Type B pancreatic cell (in vitro differentiated cells): ENCODE results near the gene CXCL6. TPM values are rescaled to one million over a fixed set of nuclear protein-coding genes. Genes with fewer than 3 reads are reported as not detected.

ENCODE experiments used
- DNase-seq: peaks from one replicate; pipeline ENCODE4 v3.0.0; 2021; ENCODE audit warnings: mixed read lengths; ENCODE audit not compliant: unreplicated experiment; ENCODE audit errors: extremely low spot score
- H3K27ac Mint-ChIP-seq: 2 replicates; pipeline ENCODE4 v1.8.0; 2021; ENCODE audit warnings: mild to moderate bottlenecking, mixed read lengths
- H3K27me3 Mint-ChIP-seq: 2 replicates; pipeline ENCODE4 v1.8.0; 2021; ENCODE audit warnings: mixed read lengths
- H3K36me3 Mint-ChIP-seq: 2 replicates; pipeline ENCODE4 v1.8.0; 2021; ENCODE audit warnings: mixed read lengths
- H3K4me1 Mint-ChIP-seq: one replicate; pipeline ENCODE4 v1.8.0; 2021; ENCODE audit warnings: mixed read lengths; ENCODE audit not compliant: unreplicated experiment
- H3K4me3 Mint-ChIP-seq: 2 replicates; pipeline ENCODE4 v1.8.0; 2021; ENCODE audit warnings: mild to moderate bottlenecking, mixed read lengths
- H3K9me3 Mint-ChIP-seq: 2 replicates; pipeline ENCODE4 v1.8.0; 2021; ENCODE audit warnings: mixed read lengths
- CTCF ChIP-seq: fragments of 200-600 bp; sonication (generic); conservative IDR thresholded peaks from 2 replicates; pipeline ENCODE4 v1.5.0; 2021; ENCODE audit warnings: antibody characterized with exemption, mild to moderate bottlenecking
- long read RNA-seq: library from polyadenylated mRNA; unstranded; transcript quantifications from one replicate; pipeline ENCODE4 v2.0.0, GENCODE V29; 2020
- total RNA-seq: library from RNA; stranded (reverse); gene quantifications from 2 replicates; pipeline ENCODE4 v1.2.1, GENCODE V29; 2021; ENCODE audit warnings: low replicate concordance

Gene CXCL6
- 0.64 and 1.9 TPM in 2 replicates for total RNA-seq
- long read RNA-seq, partial matches to known transcripts, result 0 of 3 reads
- long read RNA-seq, other reads (novel, unspliced or antisense), result 0 of 3 reads

- TF ChIP-seq CTCF, result peak; percentile 18
- Mint-ChIP-seq H3K9me3 (peaks cover 5% of the 10 kb centered on the region), H3K4me1 (no peaks in the 10 kb centered on the region), H3K4me3 (peak within 1 kb of the TSS; percentile 84), H3K27ac (no peak within 1 kb of the TSS), H3K27me3 (peaks cover 46% of the 10 kb centered on the region), H3K36me3 (no peaks in the 10 kb centered on the region)
- no peak for DNase-seq
Observed at GRCh38 chr4:73836373-73837279, at the start of gene CXCL6. CXCL6 (plus strand) TSS chr4:73836678; CDS start chr4:73836751, 73 bp downstream.

- Mint-ChIP-seq H3K27me3 (peaks cover 13% of the 10 kb centered on the region), H3K9me3 (peaks cover 4% of the 10 kb centered on the region), H3K27ac (no peak overlapping the region), H3K4me3 (no peak overlapping the region), H3K4me1 (no peaks in the 10 kb centered on the region), H3K36me3 (no peaks in the 10 kb centered on the region)
- TF ChIP-seq CTCF, result no peak
- no peak for DNase-seq
Observed at GRCh38 chr4:73788411-73788810, 48.1 kb upstream of the CXCL6 start.

- Mint-ChIP-seq H3K4me3 (no peak overlapping the region), H3K27me3 (no peaks in the 10 kb centered on the region), H3K27ac (no peak overlapping the region), H3K4me1 (no peaks in the 10 kb centered on the region), H3K9me3 (no peaks in the 10 kb centered on the region), H3K36me3 (no peaks in the 10 kb centered on the region)
- DNase-seq, result no peak
- TF ChIP-seq CTCF, result no peak
Observed at GRCh38 chr4:73798842-73799241, 37.6 kb upstream of the CXCL6 start.

- no peak overlapping the region for H3K4me3 Mint-ChIP-seq
- H3K36me3 Mint-ChIP-seq, result no peaks in the 10 kb centered on the region
- no peaks in the 10 kb centered on the region for H3K4me1 Mint-ChIP-seq
- H3K27me3 Mint-ChIP-seq, result no peaks in the 10 kb centered on the region
- no peaks in the 10 kb centered on the region for H3K9me3 Mint-ChIP-seq
- no peak overlapping the region for H3K27ac Mint-ChIP-seq
- no peak for DNase-seq
- TF ChIP-seq CTCF, result no peak
Observed at GRCh38 chr4:73800206-73800605, 36.3 kb upstream of the CXCL6 start.

GRCh38 chr4:73801692-73802091, 34.8 kb upstream of the CXCL6 start:
- no peak for TF ChIP-seq CTCF
- no peaks in the 10 kb centered on the region for H3K4me1 Mint-ChIP-seq
- H3K9me3 Mint-ChIP-seq, result no peaks in the 10 kb centered on the region
- no peak for DNase-seq
- no peaks in the 10 kb centered on the region for H3K36me3 Mint-ChIP-seq
- peaks cover 5% of the 10 kb centered on the region for H3K27me3 Mint-ChIP-seq
- no peak overlapping the region for H3K27ac Mint-ChIP-seq
- no peak overlapping the region for H3K4me3 Mint-ChIP-seq
